Transverse colon (tissue), 4 donors: ENCODE measurements around the gene GPR65. TPM values are rescaled to one million over a fixed set of nuclear protein-coding genes. Genes with fewer than 3 reads are reported as not detected.

Source experiments
- DNase-seq: peaks from one replicate; pipeline ENCODE4 v3.0.0-alpha.2; 2019
- H3K27ac ChIP-seq, 4 donors: fragments of 200-600 bp; sonication (generic); 2 replicates each; pipeline ENCODE4 v1.5.1; 2016 to 2018; ENCODE audit warnings: inconsistent platforms in 4 of 4
- H3K27me3 ChIP-seq: fragments of 200-600 bp; sonication (generic); 2 replicates; pipeline ENCODE4 v1.5.1; 2017; ENCODE audit warnings: inconsistent platforms
- H3K36me3 ChIP-seq, 4 donors: fragments of 200-600 bp; sonication (generic); 2 replicates each; pipeline ENCODE4 v1.5.1; 2017 to 2019; ENCODE audit warnings: inconsistent platforms in 4 of 4
- H3K4me1 ChIP-seq, 4 donors: fragments of 200-600 bp; sonication (generic); 2 replicates each; pipeline ENCODE4 v1.5.1; 2017 to 2020; ENCODE audit warnings: inconsistent platforms in 4 of 4
- H3K4me3 ChIP-seq, 4 donors: fragments of 200-600 bp; sonication (generic); 1 replicate in 1 of 4; 2 replicates in 3 of 4; pipeline versions ENCODE4 v1.5.1 to v1.6.1; 2017 to 2019; ENCODE audit warnings: inconsistent platforms in 4 of 4
- H3K9me3 ChIP-seq, 2 donors: fragments of 200-600 bp; sonication (generic); 2 replicates each; pipeline ENCODE4 v1.5.1; 2017 to 2019; ENCODE audit warnings: inconsistent platforms in 2 of 2
- CTCF ChIP-seq, 5 experiments: fragments of 200-600 bp in 3 of 5; fragments of 450-650 bp in 2 of 5; sonication (generic) in 3 of 5; IDR thresholded peaks; 1 replicate in 2 of 5; 2 replicates in 3 of 5; pipeline ENCODE4 v1.5.1; 2016 to 2017; ENCODE audit warnings: antibody characterized with exemption in 5 of 5, inconsistent platforms in 3 of 5, mild to moderate bottlenecking in 2 of 5, moderate library complexity in 1 of 5
- EP300 ChIP-seq: sonication (generic); formaldehyde crosslinking; IDR thresholded peaks from one replicate; pipeline ENCODE4 v1.6.1; 2017; ENCODE audit warnings: antibody characterized with exemption, low read depth
- POLR2A ChIP-seq: fragments of 450-650 bp; IDR thresholded peaks from one replicate; pipeline ENCODE4 v1.6.1; 2016; ENCODE audit warnings: antibody characterized with exemption, mild to moderate bottlenecking, moderate library complexity
- POLR2AphosphoS5 ChIP-seq, 3 donors: sonication (generic); formaldehyde crosslinking; IDR thresholded peaks; one replicate each; pipeline ENCODE4 v1.6.1; 2016; ENCODE audit warnings: antibody characterized with exemption in 3 of 3
- WGBS, 2 donors: methylation state at CpG; one replicate each; pipeline ENCODE4 v1.1.5; 2018; ENCODE audit warnings: low coverage in 1 of 2; 5-methylcytosine and 5-hydroxymethylcytosine counted together
- in situ Hi-C, 4 donors: fragments of 200-750 bp; cut with MboI; loops; one replicate each; pipeline versions ENCODE4 v1.15.0 to v1.15.1; 2017; ENCODE audit warnings: low sequenced_read_pairs in 3 of 4, low pct_ligation_motif_present in 1 of 4, low pct_unique_long_range_greater_than_20kb in 1 of 4
- intact Hi-C: fragments of 100-400 bp; cut with DNase I; formaldehyde crosslinking; loops from one replicate; pipeline ENCODE4 v1.15.1; 2023; ENCODE audit warnings: low total_unique reads
- total RNA-seq, 4 donors: library from RNA; depleted of rRNA; stranded (reverse); fragments of >200 nt; gene quantifications; one replicate each; pipeline ENCODE4 v1.1.0, GENCODE V29; 2016

Gene GPR65
- 1 to 10 TPM in 1 of 4 donors, under 1 TPM in 1, not detected in 2; 0.68 to 1.6 TPM for total RNA-seq

DNA sequence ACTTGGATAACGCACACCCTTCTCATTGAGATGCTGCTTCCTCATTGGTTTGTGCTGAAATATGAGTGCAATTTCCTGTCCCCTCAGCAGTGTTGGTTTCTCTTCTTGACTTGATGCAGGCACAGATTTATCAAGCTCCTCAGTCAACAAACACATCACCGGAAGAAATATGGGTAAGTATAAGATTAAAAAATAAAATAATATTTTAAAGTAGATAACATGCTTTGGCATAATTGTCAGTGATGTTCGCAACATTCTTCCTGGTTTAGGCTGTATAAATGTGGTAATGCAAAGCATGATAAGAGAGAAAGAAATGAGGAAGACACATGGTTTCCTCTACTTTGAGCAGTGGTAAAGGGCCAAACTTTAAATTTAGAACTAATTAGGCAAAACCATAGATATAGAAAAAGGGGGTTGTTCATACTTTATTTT, at the start of gene GPR65:
GPR65 (plus strand) TSS at position 86 of the 432 bp plus-strand sequence. CDS start 5,713 bp downstream, outside the sequence.
- H3K4me1 ChIP-seq, result no peaks in the 10 kb centered on the region
- no peaks in the 10 kb centered on the region for H3K9me3 ChIP-seq
- intact Hi-C loops, result no loop called here
- H3K27ac ChIP-seq, result peak within 1 kb of the TSS; percentile 47 to 73 (median 56)
- H3K36me3 ChIP-seq, result no peaks in the 10 kb centered on the region
- in situ Hi-C loops, result no loop called here
- H3K4me3 ChIP-seq, result peak within 1 kb of the TSS in 1 of 4 donors; percentile 27
- no peak for DNase-seq
- H3K27me3 ChIP-seq, result no peaks in the 10 kb centered on the region
- no peak for TF ChIP-seq CTCF (IDR thresholded peaks at IDR 0.05)
- TF ChIP-seq POLR2A, result peak; percentile 67
- TF ChIP-seq POLR2AphosphoS5 (IDR thresholded peaks at IDR 0.05), result peak; percentile 67 to 85 (median 78)
- 25 to 40% methylated on average over 3 of the region's 3 CpGs for WGBS, 2 donors

- intact Hi-C loops, result no loop called here
- Histone ChIP-seq H3K4me3 (no peak overlapping the region), H3K9me3 (no peaks in the 10 kb centered on the region), H3K27ac (no peak overlapping the region), H3K4me1 (no peaks in the 10 kb centered on the region), H3K36me3 (no peaks in the 10 kb centered on the region), H3K27me3 (no peaks in the 10 kb centered on the region)
- no peak for TF ChIP-seq POLR2AphosphoS5 (IDR thresholded peaks at IDR 0.05)
- TF ChIP-seq POLR2A, result no peak
- no peak for TF ChIP-seq EP300
- TF ChIP-seq CTCF (IDR thresholded peaks at IDR 0.05), result no peak
- in situ Hi-C loops, result no loop called here
- no peak for DNase-seq
- WGBS, 2 donors, result 74 to 77% methylated on average over 6 of the region's 6 CpGs
Observed at GRCh38 chr14:87955501-87955900, 49.4 kb upstream of the GPR65 start.

DNA sequence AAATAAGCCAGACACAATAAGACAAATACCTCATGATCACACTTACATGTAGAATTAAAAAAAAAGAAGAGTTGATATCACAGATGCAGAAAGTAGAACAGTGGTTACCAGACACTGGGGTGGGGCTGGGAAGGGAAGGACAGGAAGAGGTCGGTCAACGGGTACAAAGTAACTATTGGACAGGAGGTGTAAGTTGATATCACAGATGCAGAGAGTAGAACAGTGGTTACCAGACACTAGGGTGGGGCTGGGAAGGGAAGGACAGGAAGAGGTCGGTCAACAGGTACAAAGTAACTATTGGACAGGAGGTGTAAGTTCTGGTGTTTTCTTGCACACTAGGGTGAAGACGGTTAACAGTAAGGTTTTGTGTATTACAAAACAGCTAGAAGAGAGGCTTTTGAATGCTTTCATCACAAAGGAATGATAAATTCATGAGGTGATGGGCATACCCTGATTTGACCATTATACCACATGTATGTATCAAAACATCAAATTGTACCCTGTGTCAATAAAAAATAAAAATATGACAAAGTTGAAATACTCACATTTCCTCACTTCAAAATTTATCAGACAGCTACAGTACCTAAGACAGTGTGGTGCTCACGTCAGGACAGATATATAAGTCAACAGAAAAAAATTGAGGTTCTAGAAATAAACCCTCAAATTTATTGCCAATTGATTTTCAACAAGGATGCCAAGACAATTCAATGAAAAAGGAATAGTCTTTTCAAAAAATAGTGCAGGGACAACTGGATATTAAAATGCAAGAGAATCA, 44.7 kb upstream of the GPR65 start:
- peaks cover 0 to 17% (median 2%) of the 10 kb centered on the region in 4 donors for H3K36me3 ChIP-seq
- 74 to 77% methylated on average over 5 of the region's 5 CpGs for WGBS, 2 donors
- H3K27ac ChIP-seq, result no peak overlapping the region
- peak; percentile 8 for DNase-seq
- H3K27me3 ChIP-seq, result no peaks in the 10 kb centered on the region
- no peaks in the 10 kb centered on the region for H3K9me3 ChIP-seq
- in situ Hi-C loops, result no loop called here
- no peaks in the 10 kb centered on the region for H3K4me1 ChIP-seq
- no peak for TF ChIP-seq POLR2A
- no peak for TF ChIP-seq CTCF (IDR thresholded peaks at IDR 0.05)
- TF ChIP-seq EP300, result no peak
- no peak for TF ChIP-seq POLR2AphosphoS5 (IDR thresholded peaks at IDR 0.05)
- intact Hi-C loops, result no loop called here
- H3K4me3 ChIP-seq, result no peak overlapping the region

DNA sequence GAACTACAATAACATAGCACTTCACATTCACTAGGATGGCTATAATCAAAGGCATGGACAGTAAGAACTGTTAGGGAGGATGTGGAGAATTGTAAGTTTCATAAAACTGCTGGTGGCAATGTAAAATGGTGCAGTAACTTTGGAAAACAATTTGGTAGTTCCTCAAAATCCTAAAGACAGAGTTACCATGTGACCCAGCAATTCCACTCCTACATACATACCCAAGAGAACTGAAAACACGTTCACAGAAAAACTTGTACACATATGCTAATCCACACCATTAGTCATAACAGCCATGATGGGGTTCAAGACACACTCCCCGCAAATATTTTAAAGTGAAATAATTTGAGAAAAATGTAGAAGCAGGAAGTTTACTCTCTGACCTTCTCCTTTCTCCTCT, 43.7 kb upstream of the GPR65 start:
- intact Hi-C loops, result no loop called here

More for the DNA sequence above, 43.7 kb upstream of the GPR65 start:
- in situ Hi-C loops, result no loop called here
- no peak overlapping the region for H3K27ac ChIP-seq
- 81 to 93% methylated on average over 2 of the region's 2 CpGs for WGBS, 2 donors
- no peak for DNase-seq
- peaks cover 0 to 17% (median 2%) of the 10 kb centered on the region in 4 donors for H3K36me3 ChIP-seq
- no peaks in the 10 kb centered on the region for H3K9me3 ChIP-seq
- H3K4me3 ChIP-seq, result no peak overlapping the region
- no peaks in the 10 kb centered on the region for H3K27me3 ChIP-seq
- H3K4me1 ChIP-seq, result no peaks in the 10 kb centered on the region
- TF ChIP-seq POLR2AphosphoS5 (IDR thresholded peaks at IDR 0.05), result no peak
